K562 (cell line): Measurements from ENCODE around the gene PRPF18. TPM values are rescaled to one million over a fixed set of nuclear protein-coding genes. Genes with fewer than 3 reads are reported as not detected.

ENCODE experiments used
- ATAC-seq: fragments of 200-7000 bp; cut with Tn5 transposase; 3 replicates; pipeline ENCODE4 v1.9.1; 2020; ENCODE audit warnings: moderate library complexity
- BruUV-seq: library from RNA; stranded (reverse); fragments of 400-500 nt; replicated peaks from 2 replicates; lab custom pipeline; 2021; lab: Mats Ljungman, UMichigan
- CTCF ChIA-PET: fragments of 300-600 bp; formaldehyde crosslinking; extraction: SDS; loops from one replicate; lab custom pipeline; 2021; ENCODE audit warnings: low intra/inter-chr PET ratio; lab: Yijun Ruan, JAX
- POLR2A ChIA-PET: fragments of 300-600, 350-650 bp; sonication (Branson Sonifier 250); formaldehyde crosslinking; extraction: SDS; loops from one replicate; lab custom pipeline; 2021; ENCODE audit warnings: antibody characterized with exemption, inconsistent platforms; lab: Yijun Ruan, JAX
- DNase-seq, 4 experiments: peaks; one replicate each; pipeline versions ENCODE4 v3.0.0 to v3.0.0-alpha.2; 2011 to 2018; ENCODE audit warnings: low spot score in 3 of 4, mixed read lengths in 3 of 4; ENCODE audit errors: extremely low read depth in 1 of 4
- FAIRE-seq: peaks from 2 replicates; lab custom pipeline; 2011; peaks lifted over from hg19 to GRCh38; lab: Jason Lieb, UNC
- H2AFZ ChIP-seq: 2 replicates; pipeline ENCODE4 v1.6.0; 2011; ENCODE audit warnings: low read depth, low read length, control low read depth, inconsistent platforms
- H3K27ac ChIP-seq: fragments of 200-600 bp; 3 replicates; pipeline ENCODE4 v1.8.0; 2011; ENCODE audit warnings: low read depth, mild to moderate bottlenecking, control low read depth, inconsistent platforms, low read length, moderate library complexity, mixed read lengths; ENCODE audit errors: extremely low read depth
- H3K27me3 ChIP-seq, 2 experiments: fragments of 300-600 bp in 1 of 2; 2 replicates in 1 of 2; 3 replicates in 1 of 2; pipeline versions ENCODE4 v1.6.0 to v1.8.0; 2011; ENCODE audit warnings: inconsistent platforms in 2 of 2, low read length in 2 of 2, mild to moderate bottlenecking in 1 of 2, mixed read lengths in 1 of 2, moderate library complexity in 1 of 2; ENCODE audit not compliant: control insufficient read depth in 2 of 2, insufficient read depth in 2 of 2
- H3K36me3 ChIP-seq: fragments of 300-600 bp; 3 replicates; pipeline ENCODE4 v1.8.0; 2011; ENCODE audit warnings: mild to moderate bottlenecking, low read length, inconsistent platforms; ENCODE audit not compliant: control insufficient read depth, insufficient read depth
- H3K4me1 ChIP-seq, 2 experiments: fragments of 200-600 bp in 1 of 2; replicated peaks in 1 of 2; 2 replicates in 1 of 2; 3 replicates in 1 of 2; pipeline versions ENCODE4 v1.5.1 to v1.8.0; 2011; ENCODE audit warnings: inconsistent platforms in 2 of 2, low read length in 2 of 2, mild to moderate bottlenecking in 1 of 2, mixed read lengths in 1 of 2, moderate library complexity in 1 of 2; ENCODE audit not compliant: control insufficient read depth in 2 of 2, insufficient read depth in 2 of 2
- H3K4me2 ChIP-seq: 2 replicates; pipeline ENCODE4 v1.6.1; 2011; ENCODE audit warnings: low read length, control low read depth, inconsistent platforms, mixed read lengths; ENCODE audit not compliant: insufficient read depth
- H3K4me3 ChIP-seq: fragments of 200-600 bp; sonication (generic), shearing (Covaris generic); 2 replicates; pipeline ENCODE4 v1.5.1; 2016; ENCODE audit warnings: control low read depth, inconsistent platforms
- H3K79me2 ChIP-seq: fragments of 200-600 bp; 3 replicates; pipeline ENCODE4 v1.8.0; 2011; ENCODE audit warnings: low read length, inconsistent platforms; ENCODE audit not compliant: control insufficient read depth, insufficient read depth
- H3K9ac ChIP-seq, 2 experiments: 2 replicates each; pipeline versions ENCODE4 v1.6.0 to v1.6.1; 2011; ENCODE audit warnings: low read depth in 2 of 2, low read length in 2 of 2, control low read depth in 1 of 2, inconsistent platforms in 1 of 2, mild to moderate bottlenecking in 1 of 2, mixed read lengths in 1 of 2; ENCODE audit not compliant: insufficient read depth in 1 of 2
- H3K9me1 ChIP-seq: one replicate; pipeline ENCODE4 v1.6.0; 2011; ENCODE audit warnings: inconsistent platforms, mild to moderate bottlenecking, low read length, moderate library complexity; ENCODE audit not compliant: control insufficient read depth, insufficient read depth
- H3K9me3 ChIP-seq: replicated peaks from 2 replicates; pipeline ENCODE4 v1.5.1; 2011; ENCODE audit warnings: low read depth, low read length, inconsistent platforms; ENCODE audit not compliant: control insufficient read depth, insufficient read depth
- H4K20me1 ChIP-seq: replicated peaks from 2 replicates; pipeline ENCODE4 v1.6.1; 2011; ENCODE audit warnings: low read length, inconsistent platforms, mixed read lengths; ENCODE audit not compliant: control insufficient read depth, insufficient read depth
- ATF2 ChIP-seq: sonication (generic); formaldehyde crosslinking; IDR thresholded peaks from 2 replicates; pipeline ENCODE4 v1.8.1; 2022; ENCODE audit warnings: missing genetic modification reagents
- ATF4 ChIP-seq: fragments of 450-650 bp; formaldehyde crosslinking; IDR thresholded peaks from 2 replicates; pipeline ENCODE4 v1.4.0; 2022; ENCODE audit warnings: mild to moderate bottlenecking, moderate library complexity
- CTCFL ChIP-seq: IDR thresholded peaks from 2 replicates; pipeline ENCODE4 v1.6.1; 2011; ENCODE audit warnings: borderline replicate concordance, low read depth, mild to moderate bottlenecking, moderate library complexity, low read length; ENCODE audit not compliant: insufficient read depth, poor library complexity, severe bottlenecking
- FOSL1 ChIP-seq: fragments of 200-800 bp; sonication (Bioruptor generic); conservative IDR thresholded peaks from 2 replicates; pipeline ENCODE4 v1.6.1; 2016; ENCODE audit warnings: missing genetic modification characterization, missing compliant biosample characterization
- HDGF ChIP-seq: fragments of 450-650 bp; IDR thresholded peaks from 2 replicates; pipeline ENCODE4 v1.6.1; 2016
- KLF10 ChIP-seq: fragments of 250-450 bp; sonication (Bioruptor Pico); IDR thresholded peaks from 2 replicates; pipeline ENCODE4 v1.6.1; 2021; ENCODE audit warnings: matching md5 sums
- LEF1 ChIP-seq: fragments of 450-650 bp; IDR thresholded peaks from 2 replicates; pipeline ENCODE4 v1.6.1; 2016; ENCODE audit warnings: mild to moderate bottlenecking
- MCM7 ChIP-seq, 2 experiments: fragments of 450-650 bp; IDR thresholded peaks; 2 replicates each; pipeline ENCODE4 v1.6.1; 2016 to 2018
- PHF21A ChIP-seq: fragments of 450-650 bp; IDR thresholded peaks from 2 replicates; pipeline ENCODE4 v1.6.1; 2017; ENCODE audit warnings: low read depth, borderline replicate concordance
- SMAD2 ChIP-seq: fragments of 150-350 bp; IDR thresholded peaks from 2 replicates; pipeline ENCODE4 v1.6.1; 2014; ENCODE audit warnings: low read depth, mild to moderate bottlenecking, low read length
- SMARCC2 ChIP-seq: fragments of 450-650 bp; IDR thresholded peaks from 2 replicates; pipeline ENCODE4 v1.6.1; 2017; ENCODE audit warnings: antibody characterized with exemption, moderate library complexity, mild to moderate bottlenecking, low read depth
- THAP12 ChIP-seq: fragments of 250-450 bp; sonication (Bioruptor Pico); IDR thresholded peaks from 2 replicates; pipeline ENCODE4 v1.9.0; 2021; ENCODE audit warnings: mild to moderate bottlenecking, inconsistent platforms
- ZNF277 ChIP-seq: fragments of 250-450 bp; sonication (Bioruptor Pico); IDR thresholded peaks from 2 replicates; pipeline ENCODE4 v1.8.0; 2022; ENCODE audit warnings: inconsistent platforms, mild to moderate bottlenecking, moderate library complexity, borderline replicate concordance
- ZNF507 ChIP-seq: conservative IDR thresholded peaks from 2 replicates; pipeline ENCODE4 v1.6.1; 2017; ENCODE audit warnings: missing genetic modification characterization, missing compliant biosample characterization
- ZNF668 ChIP-seq: fragments of 250-450 bp; sonication (Bioruptor Pico); IDR thresholded peaks from 2 replicates; pipeline ENCODE4 v1.8.0; 2022; ENCODE audit warnings: mild to moderate bottlenecking, inconsistent platforms
- WGBS: fragments of 100-300 bp; shearing (Covaris generic); methylation state at CpG from one replicate; pipeline ENCODE4 v1.1.6; 2016; ENCODE audit warnings: low coverage, mixed read lengths; ENCODE audit not compliant: insufficient coverage; ENCODE audit errors: missing lambda C conversion rate; 5-methylcytosine and 5-hydroxymethylcytosine counted together
- in situ Hi-C: fragments of 300-500 bp; cut with MboI; formaldehyde crosslinking; loops from 4 replicates; pipeline ENCODE4 v1.15.0; 2018; ENCODE audit warnings: inconsistent platforms, mixed read lengths
- intact Hi-C: fragments of 100-400 bp; cut with micrococcal nuclease; formaldehyde crosslinking; loops from 2 replicates; pipeline ENCODE4 v1.14.2; 2022
- polyA plus RNA-seq, 8 experiments: library from polyadenylated mRNA; depleted of rRNA in 4 of 8; stranded (reverse) in 5 of 8; unstranded in 3 of 8; fragments of >200 nt; fragmentation: Nextera tagmentation in 2 of 8; fragmentation: Illumina TruSeq in 1 of 8; extraction: Ambion mirVana in 2 of 8; extraction: Trizol in 1 of 8; gene quantifications; 2 replicates each; pipeline versions ENCODE4 v1.2.1 to v1.2.3, GENCODE V29; 2011 to 2014; ENCODE audit warnings: inconsistent platforms in 1 of 8, missing spikeins in 1 of 8
- total RNA-seq, 7 experiments: library from RNA; depleted of rRNA in 6 of 7; stranded (reverse); fragments of >200 nt in 6 of 7; fragmentation: Illumina TruSeq in 2 of 7; extraction: Trizol in 2 of 7; gene quantifications; 2 replicates each; pipeline versions ENCODE4 v1.2.1 to v1.2.3, GENCODE V29; 2011 to 2021; ENCODE audit warnings: low replicate concordance in 1 of 7

PRPF18 gene
- total and polyA plus RNA-seq, 9 of the 15 experiments (the other 6 are each of a cell fraction or from before 2014, with no cell fraction given), result 14.0 to 30.6 (median 23.1) TPM

- TF ChIP-seq HDGF, result no peak
- TF ChIP-seq SMAD2, result no peak
- no peak for TF ChIP-seq ATF2 (CRISPR knock-in tag)
Observed at GRCh38 chr10:13564576-13564975, 22.2 kb upstream of the PRPF18 start (continued).

GRCh38 chr10:13567030-13567429, 19.7 kb upstream of the PRPF18 start:
- intact Hi-C loops, result no loop called here
- Histone ChIP-seq H3K36me3 (no peaks in the 10 kb centered on the region), H3K27me3 (no peaks in the 10 kb centered on the region; a peak in 3 of 5 replicates), H3K4me3 (no peak overlapping the region), H3K9me1 (no peaks in the 10 kb centered on the region), H3K4me1 (no peaks in the 10 kb centered on the region), H3K9ac (no peak overlapping the region), H2AFZ (no peak overlapping the region), H3K4me2 (no peak overlapping the region), H3K79me2 (no peaks in the 10 kb centered on the region), H3K9me3 (no peaks in the 10 kb centered on the region; the same call in 1 of the 2 replicates), H3K27ac (no peak overlapping the region), H4K20me1 (no peaks in the 10 kb centered on the region)
- FAIRE-seq (no peak), DNase-seq (no peak), ATAC-seq (no peak)
- WGBS, result 0% methylated on average over 1 of the region's 1 CpG
- in situ Hi-C loops, result no loop called here
- no TSS peak for BruUV-seq
- CTCF ChIA-PET, result no interaction called here
- POLR2A ChIA-PET, result no interaction called here
- TF ChIP-seq ATF4 (CRISPR knock-in tag), result no peak
- no peak for TF ChIP-seq THAP12 (CRISPR knock-in tag)
- no peak for TF ChIP-seq ZNF668
- no peak for TF ChIP-seq SMARCC2
- TF ChIP-seq ZNF507 (tag), result no peak
- TF ChIP-seq CTCFL, result no peak
- TF ChIP-seq PHF21A, result no peak
- no peak for TF ChIP-seq LEF1
- no peak for TF ChIP-seq ZNF277 (CRISPR knock-in tag)
- TF ChIP-seq KLF10, result no peak
- no peak for TF ChIP-seq MCM7 (IDR thresholded peaks at IDR 0.05)
- TF ChIP-seq FOSL1 (tag), result no peak
